GM21381 (cell line): Measurements from ENCODE around the gene SSR3.

Experiments used
- ATAC-seq: cut with Tn5 transposase; IDR thresholded peaks from one replicate; pipeline ENCODE4 v1.9.1; 2021; ENCODE audit warnings: mild to moderate bottlenecking, moderate library complexity; ENCODE audit not compliant: unreplicated experiment

Gene SSR3

DNA sequence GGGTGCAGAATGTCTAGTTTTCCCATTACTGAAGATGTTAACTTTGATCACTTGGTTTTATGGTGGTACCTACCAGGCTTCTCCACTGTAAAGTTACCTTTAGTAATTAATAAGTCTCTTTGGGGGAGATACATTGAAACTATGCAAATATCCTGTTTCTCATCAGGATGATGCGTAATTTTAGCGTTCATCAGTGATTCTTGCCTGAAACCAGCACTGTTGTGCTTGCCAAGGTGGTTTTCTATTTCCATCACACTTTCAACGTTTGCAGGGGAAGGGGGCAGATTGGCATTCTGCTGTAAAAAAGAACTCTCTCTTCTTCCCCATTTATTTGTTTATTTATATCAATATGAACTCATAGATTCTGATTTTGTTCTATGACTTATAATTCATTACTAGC lies 61.0 kb downstream of the SSR3 start:
- no peak for ATAC-seq

DNA sequence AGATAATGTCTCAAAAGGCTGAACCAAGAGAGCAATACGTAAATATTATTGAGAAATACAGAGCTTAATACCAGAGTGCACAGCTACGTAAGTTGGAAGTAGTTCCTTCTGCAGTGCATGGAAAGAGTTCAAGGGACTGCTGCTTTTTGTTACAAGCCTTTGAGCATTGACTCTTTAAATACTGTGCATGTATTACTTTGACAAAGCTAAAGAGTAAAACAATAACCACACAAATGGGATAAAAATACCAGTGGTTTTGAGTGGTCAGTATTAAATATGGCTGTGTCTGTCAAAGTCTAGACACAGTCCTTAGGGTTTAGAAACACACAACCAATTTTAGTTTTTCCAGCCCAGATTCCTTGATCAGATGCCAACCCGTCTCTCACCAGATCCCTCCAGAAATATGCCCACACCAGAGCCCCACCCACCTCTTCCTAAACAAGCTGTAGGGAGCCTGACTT lies 62.1 kb downstream of the SSR3 start:
- no peak for ATAC-seq

DNA sequence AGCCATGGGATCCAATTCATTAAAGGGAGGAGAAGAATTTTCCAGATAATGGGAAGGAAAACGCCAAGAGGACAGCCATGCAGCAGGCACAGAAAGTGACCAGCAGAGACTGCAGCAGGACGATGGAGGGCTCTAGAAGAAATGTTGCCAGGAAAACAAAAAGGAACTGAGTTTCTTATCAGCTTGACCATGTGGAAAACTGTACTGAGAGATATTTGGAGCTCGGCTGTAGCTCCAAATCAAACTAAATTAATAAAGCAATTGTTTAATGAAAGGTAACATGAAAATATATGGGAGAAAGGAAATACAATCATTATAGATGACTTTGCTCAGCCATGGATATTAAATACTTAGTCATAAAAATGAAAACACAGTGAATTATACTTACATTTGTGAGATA lies 63.7 kb downstream of the SSR3 start:
- ATAC-seq, result no peak
